ENCODE results near the gene PPP1R9B.
A peak's percentile ranks its signal among the peaks of the same experiment; 100 is the strongest.

Gene PPP1R9B

GRCh38 chr17:50169121-50169764 is 18.8 kb upstream of the PPP1R9B start:
- Histone ChIP-seq H3K4me3 (ENCODE audit: low read depth in 1 of 2, low read length in 1 of 2) (peak overlapping the region in 1 of 2 experiments; percentile 16), H3K27ac (no peak overlapping the region), H3K4me1 (ENCODE audit: control insufficient read depth in 1 of 2, insufficient read depth in 1 of 2, low read depth in 1 of 2, low read length in 1 of 2) (peaks cover 6 to 9% of the 10 kb centered on the region in 2 experiments), H3K36me3 (no peaks in the 10 kb centered on the region), H3K27me3 (peaks cover 6% of the 10 kb centered on the region), H3K9me3 (no peaks in the 10 kb centered on the region)
- peak; percentile 67 for TF ChIP-seq CTCF (IDR thresholded peaks at IDR 0.05)

- Histone ChIP-seq H3K4me3 (ENCODE audit: low read depth in 1 of 2, low read length in 1 of 2) (no peak overlapping the region), H3K27me3 (peaks cover 6% of the 10 kb centered on the region), H3K27ac (no peak overlapping the region), H3K9me3 (no peaks in the 10 kb centered on the region), H3K4me1 (ENCODE audit: control insufficient read depth in 1 of 2, insufficient read depth in 1 of 2, low read depth in 1 of 2, low read length in 1 of 2) (peaks cover 6 to 9% of the 10 kb centered on the region in 2 experiments), H3K36me3 (no peaks in the 10 kb centered on the region)
- TF ChIP-seq CTCF (IDR thresholded peaks at IDR 0.05): no peak
Observed at GRCh38 chr17:50168319-50168718, 17.8 kb upstream of the PPP1R9B start.

GRCh38 chr17:50167371-50167770 is 16.9 kb upstream of the PPP1R9B start:
- no peaks in the 10 kb centered on the region for H3K9me3 ChIP-seq

GRCh38 chr17:50166518-50167181 is 16.2 kb upstream of the PPP1R9B start:
- peaks cover 6% of the 10 kb centered on the region for H3K27me3 ChIP-seq
- TF ChIP-seq CTCF (IDR thresholded peaks at IDR 0.05): no peak
- peaks cover 10 to 12% of the 10 kb centered on the region in 2 experiments for H3K4me1 ChIP-seq (ENCODE audit: control insufficient read depth in 1 of 2, insufficient read depth in 1 of 2, low read depth in 1 of 2, low read length in 1 of 2)
- H3K36me3 ChIP-seq: no peaks in the 10 kb centered on the region
- no peaks in the 10 kb centered on the region for H3K9me3 ChIP-seq
- no peak overlapping the region for H3K4me3 ChIP-seq (ENCODE audit: low read depth in 1 of 2, low read length in 1 of 2)
- no peak overlapping the region for H3K27ac ChIP-seq

More at GRCh38 chr17:50167371-50167770, 16.9 kb upstream of the PPP1R9B start:
- Histone ChIP-seq H3K27ac (no peak overlapping the region), H3K36me3 (no peaks in the 10 kb centered on the region), H3K4me1 (ENCODE audit: control insufficient read depth in 1 of 2, insufficient read depth in 1 of 2, low read depth in 1 of 2, low read length in 1 of 2) (peaks cover 6 to 9% of the 10 kb centered on the region in 2 experiments), H3K27me3 (peaks cover 6% of the 10 kb centered on the region), H3K4me3 (ENCODE audit: low read depth in 1 of 2, low read length in 1 of 2) (no peak overlapping the region)
- no peak for TF ChIP-seq CTCF (IDR thresholded peaks at IDR 0.05)

- no peaks in the 10 kb centered on the region for H3K9me3 ChIP-seq
- H3K27me3 ChIP-seq: peaks cover 8% of the 10 kb centered on the region
- no peaks in the 10 kb centered on the region for H3K36me3 ChIP-seq
- peaks cover 16 to 19% of the 10 kb centered on the region in 2 experiments for H3K4me1 ChIP-seq (ENCODE audit: control insufficient read depth in 1 of 2, insufficient read depth in 1 of 2, low read depth in 1 of 2, low read length in 1 of 2)
- TF ChIP-seq CTCF (IDR thresholded peaks at IDR 0.05): no peak
- no peak within 1 kb of the TSS for H3K27ac ChIP-seq
- no peak within 1 kb of the TSS for H3K4me3 ChIP-seq (ENCODE audit: low read depth in 1 of 2, low read length in 1 of 2)
Observed at GRCh38 chr17:50165867-50166517, 15.5 kb upstream of the PPP1R9B start, which contains the start of gene SGCA. TSS of gene SGCA (plus strand) at chr17:50166005. CDS start at chr17:50166041, 36 bp downstream.

All from neutrophil (primary cell).